ENCODE data around the gene ANK3.

- TF ChIP-seq REST (IDR thresholded peaks at IDR 0.05; ENCODE audit: insufficient read depth in 1 of 2, low read depth in 2 of 2, low read length in 2 of 2) = no peak
- TF ChIP-seq SIN3A (IDR thresholded peaks at IDR 0.05; ENCODE audit: borderline replicate concordance, insufficient read depth, low read length) = no peak
- TF ChIP-seq POLR2AphosphoS5 (IDR thresholded peaks at IDR 0.05; ENCODE audit: low read depth, low read length) = no peak
- no peak for TF ChIP-seq TAF1 (IDR thresholded peaks at IDR 0.05; ENCODE audit: borderline replicate concordance, insufficient read depth, low read length)
These were observed 201.1 kb downstream of the ANK3 start for GRCh38 chr10:60188548-60188947.
